ENCODE data around the gene DSEL. TPM values are rescaled to one million over a fixed set of nuclear protein-coding genes. Genes with fewer than 3 reads are reported as not detected.

DSEL gene
- total and polyA plus RNA-seq, 3 experiments from 2014 or later, result 0.24 to 1.1 (median 0.46) TPM

GRCh38 chr18:67525328-67526099 lies 9.0 kb upstream of the DSEL start:
- Mint-ChIP-seq H3K36me3 (no peaks in the 10 kb centered on the region), H3K9me3 (no peaks in the 10 kb centered on the region), H3K27ac (no peak overlapping the region), H3K4me3 (no peak overlapping the region), H3K27me3 (peaks cover 12 to 35% of the 10 kb centered on the region in 2 donors), H3K4me1 (no peaks in the 10 kb centered on the region)
- H3K4me1 ChIP-seq (ENCODE audit: insufficient read depth, low read length), result no peaks in the 10 kb centered on the region
- POLR2A ChIA-PET, result no interaction called here
- no peaks in the 10 kb centered on the region for H3K9me3 ChIP-seq (ENCODE audit: low read length)
- no peaks in the 10 kb centered on the region for H3K36me3 ChIP-seq (ENCODE audit: insufficient read depth, low read length)
- no peak overlapping the region for H3K27ac ChIP-seq (ENCODE audit: low read depth, low read length)
- CTCF ChIA-PET, result interaction anchor here (1.9 kb wide), 1 partner anchor 9 kb away, joined by 10 read pairs; the partner anchor contains the start of gene DSEL
- no peaks in the 10 kb centered on the region for H3K27me3 ChIP-seq (ENCODE audit: insufficient read depth, low read length, poor library complexity, severe bottlenecking)
- H3K4me3 ChIP-seq (ENCODE audit: low read length), result no peak overlapping the region
- DNase-seq, result no peak

DNA sequence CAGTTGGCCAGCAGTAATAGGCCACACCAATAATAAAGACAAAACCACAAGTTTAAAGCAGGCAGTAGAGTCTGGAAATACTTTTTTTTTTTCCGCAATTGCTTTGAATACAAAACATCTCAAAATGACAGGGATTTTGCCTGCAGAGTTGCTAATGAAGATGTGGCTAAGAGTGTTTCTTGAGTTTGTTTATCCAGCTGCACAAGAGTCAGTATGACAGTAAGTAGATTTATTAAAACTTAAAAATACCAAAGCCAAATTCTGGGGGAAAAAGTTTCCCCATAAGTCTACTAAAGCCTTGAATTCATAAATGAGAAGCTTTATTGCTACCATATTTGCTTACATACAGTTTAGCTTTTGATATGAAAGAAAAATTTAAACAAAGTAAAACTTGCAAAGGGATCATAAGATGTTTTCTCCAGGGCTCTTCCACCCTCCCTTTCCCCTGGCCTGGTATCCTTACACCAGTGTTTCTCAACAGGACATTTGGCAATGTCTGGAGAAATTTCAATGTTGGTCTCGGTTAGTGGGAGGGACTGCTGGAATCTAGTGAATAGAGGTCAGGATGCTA lies 3.9 kb upstream of the DSEL start:
- POLR2A ChIA-PET, result no interaction called here
- H3K27me3 ChIP-seq (ENCODE audit: insufficient read depth, low read length, poor library complexity, severe bottlenecking), result no peaks in the 10 kb centered on the region
- no peaks in the 10 kb centered on the region for H3K36me3 ChIP-seq (ENCODE audit: insufficient read depth, low read length)
- CTCF ChIA-PET, result no interaction called here
- no peaks in the 10 kb centered on the region for H3K9me3 ChIP-seq (ENCODE audit: low read length)
- no peak overlapping the region for H3K4me3 ChIP-seq (ENCODE audit: low read length)
- Mint-ChIP-seq H3K27me3 (peaks cover 11 to 26% of the 10 kb centered on the region in 2 donors), H3K9me3 (peaks cover 0 to 3% (median 0%) of the 10 kb centered on the region in 5 donors), H3K4me3 (no peak overlapping the region), H3K36me3 (peaks cover 0 to 4% (median 0%) of the 10 kb centered on the region in 3 donors), H3K27ac (no peak overlapping the region), H3K4me1 (peaks cover 18 to 25% (median 21%) of the 10 kb centered on the region in 3 donors)
- DNase-seq, result no peak
- no peak overlapping the region for H3K27ac ChIP-seq (ENCODE audit: low read depth, low read length)
- H3K4me1 ChIP-seq (ENCODE audit: insufficient read depth, low read length), result peaks cover 15% of the 10 kb centered on the region

- H3K9me3 Mint-ChIP-seq, result peaks cover 0 to 3% (median 0%) of the 10 kb centered on the region in 5 donors
- CTCF ChIA-PET, result no interaction called here
- H3K27ac Mint-ChIP-seq, result no peak overlapping the region
- peaks cover 11 to 17% of the 10 kb centered on the region in 2 donors for H3K27me3 Mint-ChIP-seq
- H3K27ac ChIP-seq (ENCODE audit: low read depth, low read length), result no peak overlapping the region
- H3K4me3 ChIP-seq (ENCODE audit: low read length), result no peak overlapping the region
- H3K9me3 ChIP-seq (ENCODE audit: low read length), result no peaks in the 10 kb centered on the region
- peaks cover 0 to 4% (median 0%) of the 10 kb centered on the region in 3 donors for H3K36me3 Mint-ChIP-seq
- H3K4me1 Mint-ChIP-seq, result peaks cover 23 to 33% (median 25%) of the 10 kb centered on the region in 3 donors
- POLR2A ChIA-PET, result no interaction called here
- peaks cover 15% of the 10 kb centered on the region for H3K4me1 ChIP-seq (ENCODE audit: insufficient read depth, low read length)
- peak overlapping the region in 1 of 7 donors; percentile 22 for H3K4me3 Mint-ChIP-seq
- no peaks in the 10 kb centered on the region for H3K36me3 ChIP-seq (ENCODE audit: insufficient read depth, low read length)
- no peak for DNase-seq
- H3K27me3 ChIP-seq (ENCODE audit: insufficient read depth, low read length, poor library complexity, severe bottlenecking), result no peaks in the 10 kb centered on the region
Measured at GRCh38 chr18:67519592-67519991, 3.1 kb upstream of the DSEL start.

DNA sequence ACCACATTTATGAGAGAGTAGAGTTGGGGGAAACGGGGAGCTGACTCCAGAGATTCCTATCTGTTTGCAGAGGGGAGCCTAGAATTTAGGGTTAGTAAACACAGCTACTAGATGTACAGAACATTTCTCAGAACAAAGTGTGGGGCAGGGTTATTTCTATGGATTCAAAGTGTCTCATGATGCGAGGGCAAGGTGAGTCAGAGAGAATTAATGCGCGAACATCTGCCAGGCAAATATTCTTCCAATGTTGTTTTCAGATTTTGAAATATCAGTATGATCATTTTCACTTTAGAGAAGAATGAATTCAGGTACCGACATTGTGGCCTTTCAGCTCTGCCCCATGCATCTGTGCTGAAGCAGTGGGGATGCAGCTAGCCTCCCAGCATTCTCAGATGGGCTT lies 2.0 kb upstream of the DSEL start:
- H3K4me3 ChIP-seq (ENCODE audit: low read length), result no peak overlapping the region
- no peak overlapping the region for H3K27ac ChIP-seq (ENCODE audit: low read depth, low read length)
- Mint-ChIP-seq H3K27ac (no peak overlapping the region), H3K4me3 (peak overlapping the region in 1 of 7 donors; percentile 81), H3K4me1 (peaks cover 23 to 35% (median 25%) of the 10 kb centered on the region in 3 donors), H3K9me3 (peaks cover 0 to 3% (median 0%) of the 10 kb centered on the region in 5 donors), H3K27me3 (peaks cover 10 to 12% of the 10 kb centered on the region in 2 donors), H3K36me3 (peaks cover 0 to 4% (median 0%) of the 10 kb centered on the region in 3 donors)
- POLR2A ChIA-PET, result no interaction called here
- CTCF ChIA-PET, result no interaction called here
- H3K36me3 ChIP-seq (ENCODE audit: insufficient read depth, low read length), result no peaks in the 10 kb centered on the region
- no peaks in the 10 kb centered on the region for H3K27me3 ChIP-seq (ENCODE audit: insufficient read depth, low read length, poor library complexity, severe bottlenecking)
- no peaks in the 10 kb centered on the region for H3K9me3 ChIP-seq (ENCODE audit: low read length)
- H3K4me1 ChIP-seq (ENCODE audit: insufficient read depth, low read length), result peaks cover 15% of the 10 kb centered on the region
- no peak for DNase-seq

GRCh38 chr18:67517444-67517765 lies 885 bp upstream of the DSEL start:
- ChIA-PET CTCF (interaction anchor here (1.0 to 2.8 kb wide), 6 partner anchors 8 to 1143 kb away, joined by 3 to 10 read pairs (median 3); no protein-coding TSS in a partner anchor), POLR2A (no interaction called here)
- Mint-ChIP-seq H3K9me3 (peaks cover 0 to 3% (median 0%) of the 10 kb centered on the region in 5 donors), H3K4me1 (peaks cover 25 to 41% (median 28%) of the 10 kb centered on the region in 3 donors), H3K27me3 (peaks cover under 1 to 8% of the 10 kb centered on the region in 2 donors), H3K27ac (peak overlapping the region in 4 of 8 donors; percentile 60 to 92 (median 84)), H3K36me3 (peaks cover 0 to 4% (median 0%) of the 10 kb centered on the region in 3 donors), H3K4me3 (peak overlapping the region; percentile 88 to 98 (median 94))
- Histone ChIP-seq H3K4me1 (ENCODE audit: insufficient read depth, low read length) (peaks cover 15% of the 10 kb centered on the region), H3K4me3 (ENCODE audit: low read length) (peak overlapping the region; percentile 70), H3K27ac (ENCODE audit: low read depth, low read length) (no peak overlapping the region), H3K27me3 (ENCODE audit: insufficient read depth, low read length, poor library complexity, severe bottlenecking) (no peaks in the 10 kb centered on the region), H3K9me3 (ENCODE audit: low read length) (no peaks in the 10 kb centered on the region), H3K36me3 (ENCODE audit: insufficient read depth, low read length) (no peaks in the 10 kb centered on the region)
- no peak for DNase-seq

GRCh38 chr18:67515942-67516538 lies 480 bp downstream of the DSEL start:
- Mint-ChIP-seq H3K27ac (peak overlapping the region in 7 of 8 donors; percentile 32 to 90 (median 70)), H3K9me3 (peaks cover 0 to 3% (median 0%) of the 10 kb centered on the region in 5 donors), H3K36me3 (peaks cover 0 to 4% (median 0%) of the 10 kb centered on the region in 3 donors), H3K4me1 (peaks cover 25 to 41% (median 28%) of the 10 kb centered on the region in 3 donors), H3K4me3 (peak overlapping the region; percentile 88 to 98 (median 92)), H3K27me3 (peaks cover 0 to 5% of the 10 kb centered on the region in 2 donors)
- Histone ChIP-seq H3K27me3 (ENCODE audit: insufficient read depth, low read length, poor library complexity, severe bottlenecking) (no peaks in the 10 kb centered on the region), H3K36me3 (ENCODE audit: insufficient read depth, low read length) (no peaks in the 10 kb centered on the region), H3K4me1 (ENCODE audit: insufficient read depth, low read length) (peaks cover 15% of the 10 kb centered on the region), H3K4me3 (ENCODE audit: low read length) (peak overlapping the region; percentile 53), H3K27ac (ENCODE audit: low read depth, low read length) (peak overlapping the region; percentile 6), H3K9me3 (ENCODE audit: low read length) (no peaks in the 10 kb centered on the region)
- CTCF ChIA-PET, result interaction anchor here (0.7 to 2.8 kb wide), 6 partner anchors 9 to 1145 kb away, joined by 3 to 10 read pairs (median 3); no protein-coding TSS in a partner anchor
- peak; percentile 24 to 65 (median 38) for DNase-seq
- POLR2A ChIA-PET, result interaction anchor here (0.7 kb wide), 1 partner anchor 1143 kb away, joined by 6 read pairs; no protein-coding TSS in a partner anchor

- peak in 2 of 5 donors; percentile 5 to 13 for DNase-seq
- Mint-ChIP-seq H3K4me3 (peak overlapping the region; percentile 66 to 96 (median 92)), H3K27me3 (peaks cover 0 to 5% of the 10 kb centered on the region in 2 donors), H3K4me1 (peaks cover 25 to 45% (median 28%) of the 10 kb centered on the region in 3 donors), H3K27ac (peak overlapping the region in 6 of 8 donors; percentile 25 to 64 (median 39)), H3K36me3 (peaks cover 0 to 4% (median 0%) of the 10 kb centered on the region in 3 donors), H3K9me3 (peaks cover 0 to 3% (median 0%) of the 10 kb centered on the region in 5 donors)
- Histone ChIP-seq H3K4me1 (ENCODE audit: insufficient read depth, low read length) (peaks cover 15% of the 10 kb centered on the region), H3K36me3 (ENCODE audit: insufficient read depth, low read length) (no peaks in the 10 kb centered on the region), H3K9me3 (ENCODE audit: low read length) (no peaks in the 10 kb centered on the region), H3K27me3 (ENCODE audit: insufficient read depth, low read length, poor library complexity, severe bottlenecking) (no peaks in the 10 kb centered on the region), H3K4me3 (ENCODE audit: low read length) (no peak overlapping the region), H3K27ac (ENCODE audit: low read depth, low read length) (no peak overlapping the region)
- ChIA-PET CTCF (interaction anchor here (0.6 to 2.8 kb wide), 3 partner anchors 10 to 1145 kb away, joined by 3 to 10 read pairs (median 3); no protein-coding TSS in a partner anchor), POLR2A (no interaction called here)
Measured at GRCh38 chr18:67514901-67515540, 1.5 kb downstream of the DSEL start.

Measured in CD8-positive, alpha-beta memory T cell (primary cell).